ENCODE data around the gene PRSS27.
"Not testable (repeated sequence)": the region's sequence is repeated elsewhere in the genome, so short reads cannot be mapped to it uniquely, and the experiment has no call there.

Gene PRSS27

GRCh38 chr16:2692948-2693651, 26.9 kb downstream of the PRSS27 start:
- DNase-seq (ENCODE audit: low read depth), result no peak

- DNase-seq (ENCODE audit: low read depth), result no peak
Measured at GRCh38 chr16:2692251-2692947, 27.6 kb downstream of the PRSS27 start.

- no peak for DNase-seq (ENCODE audit: low read depth)
Measured at GRCh38 chr16:2691491-2692248, 28.4 kb downstream of the PRSS27 start.

GRCh38 chr16:2690852-2691251, 29.2 kb downstream of the PRSS27 start:
- no peak for DNase-seq (ENCODE audit: low read depth)

- no peak for DNase-seq (ENCODE audit: low read depth)
Measured at GRCh38 chr16:2689968-2690801, 29.8 kb downstream of the PRSS27 start.

GRCh38 chr16:2689422-2689821, 30.6 kb downstream of the PRSS27 start:
- not testable (repeated sequence) for DNase-seq (ENCODE audit: low read depth)

- DNase-seq (ENCODE audit: low read depth), result no peak
Measured at GRCh38 chr16:2687531-2688308, 32.3 kb downstream of the PRSS27 start.

- no peak for DNase-seq (ENCODE audit: low read depth)
Measured at GRCh38 chr16:2686912-2687507, 33.0 kb downstream of the PRSS27 start.

GRCh38 chr16:2686075-2686474, 33.9 kb downstream of the PRSS27 start:
- not testable (repeated sequence) for DNase-seq (ENCODE audit: low read depth)

- DNase-seq (ENCODE audit: low read depth), result not testable (repeated sequence)
Measured at GRCh38 chr16:2683041-2683440, 37.0 kb downstream of the PRSS27 start.

GRCh38 chr16:2682209-2683021, 37.6 kb downstream of the PRSS27 start, which contains the start of gene KCTD5:
TSS of gene KCTD5 (plus strand) at chr16:2682523. CDS start at chr16:2682549, 26 bp downstream.
- DNase-seq (ENCODE audit: low read depth), result peak; percentile 96

- not testable (repeated sequence) for DNase-seq (ENCODE audit: low read depth)
Measured at GRCh38 chr16:2680360-2680759, 39.7 kb downstream of the PRSS27 start.

GRCh38 chr16:2679902-2680301, 40.1 kb downstream of the PRSS27 start:
- DNase-seq (ENCODE audit: low read depth), result not testable (repeated sequence)

- DNase-seq (ENCODE audit: low read depth), result not testable (repeated sequence)
Measured at GRCh38 chr16:2678206-2678965, 41.6 kb downstream of the PRSS27 start.

GRCh38 chr16:2676937-2677336, 43.1 kb downstream of the PRSS27 start:
- not testable (repeated sequence) for DNase-seq (ENCODE audit: low read depth)

- no peak for DNase-seq (ENCODE audit: low read depth)
Measured at GRCh38 chr16:2675714-2676113, 44.3 kb downstream of the PRSS27 start.

GRCh38 chr16:2675021-2675420, 45.0 kb downstream of the PRSS27 start:
- DNase-seq (ENCODE audit: low read depth), result no peak

- peak; percentile 93 for DNase-seq (ENCODE audit: low read depth)
Measured at GRCh38 chr16:2673066-2673999, 46.7 kb downstream of the PRSS27 start.
